ENCODE measurements around the gene ELMO3.

The ELMO3 gene

GRCh38 chr16:67165121-67166078, 33.5 kb upstream of the ELMO3 start:
- DNase-seq (ENCODE audit: low read depth), result no peak
- H3K4me3 ChIP-seq (ENCODE audit: low read depth, low read length), result no peak overlapping the region
- TF ChIP-seq CTCF (conservative IDR thresholded peaks at IDR 0.05; ENCODE audit: low read depth, low read length), result no peak

DNA sequence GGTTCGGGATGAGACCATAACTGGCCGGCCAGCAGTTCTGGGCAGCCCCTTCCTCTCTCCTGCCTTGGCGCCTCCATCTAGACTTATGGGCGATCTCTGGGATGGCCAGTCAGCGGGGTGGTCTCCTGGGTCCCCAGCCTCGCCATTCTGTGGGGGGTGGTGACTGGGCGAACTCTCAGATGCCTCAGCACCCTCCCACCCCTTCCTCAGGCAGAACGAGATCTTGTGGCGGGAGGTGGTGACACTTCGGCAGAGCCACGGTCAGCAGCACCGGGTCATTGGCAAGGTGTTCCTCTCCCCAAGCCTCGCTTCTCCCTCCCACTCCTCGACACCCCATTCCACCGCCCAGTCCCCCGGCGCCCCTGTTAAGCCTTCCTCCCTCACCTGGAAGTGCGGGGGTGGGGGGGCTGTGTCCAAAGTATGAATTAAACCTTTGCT, 32.8 kb upstream of the ELMO3 start:
- no peak for TF ChIP-seq CTCF (conservative IDR thresholded peaks at IDR 0.05; ENCODE audit: low read depth, low read length)
- no peak for DNase-seq (ENCODE audit: low read depth)
- no peak overlapping the region for H3K4me3 ChIP-seq (ENCODE audit: low read depth, low read length)

- no peak for DNase-seq (ENCODE audit: low read depth)
- H3K4me3 ChIP-seq (ENCODE audit: low read depth, low read length), result no peak overlapping the region
- no peak for TF ChIP-seq CTCF (conservative IDR thresholded peaks at IDR 0.05; ENCODE audit: low read depth, low read length)
These were observed 32.2 kb upstream of the ELMO3 start for GRCh38 chr16:67166598-67167168.

GRCh38 chr16:67167588-67167987, 31.3 kb upstream of the ELMO3 start:
- DNase-seq (ENCODE audit: low read depth), result no peak
- no peak for TF ChIP-seq CTCF (conservative IDR thresholded peaks at IDR 0.05; ENCODE audit: low read depth, low read length)
- H3K4me3 ChIP-seq (ENCODE audit: low read depth, low read length), result no peak overlapping the region

DNA sequence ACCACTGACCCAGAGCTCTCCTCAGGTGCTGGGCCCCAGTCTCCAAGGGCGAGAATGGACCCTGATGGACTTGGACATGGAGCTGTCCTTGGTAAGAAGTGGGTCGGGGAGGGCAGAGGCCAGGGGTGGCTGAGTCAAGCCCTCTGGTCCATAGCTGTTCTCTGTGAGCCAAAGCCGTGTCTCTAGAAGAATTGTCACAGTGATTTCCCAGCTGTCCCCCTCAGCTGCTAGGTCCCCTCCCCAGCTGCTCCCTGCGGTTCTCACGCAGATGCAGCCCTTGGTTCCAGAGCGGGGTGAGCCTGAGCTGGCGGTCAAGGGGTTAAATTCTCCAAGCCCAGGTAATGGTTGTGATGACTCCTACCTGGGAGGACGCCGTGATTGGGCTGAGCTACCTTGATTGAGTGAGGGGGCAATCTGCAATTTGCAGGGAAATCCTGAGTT, 29.9 kb upstream of the ELMO3 start:
- no peak for DNase-seq (ENCODE audit: low read depth)
- TF ChIP-seq CTCF (conservative IDR thresholded peaks at IDR 0.05; ENCODE audit: low read depth, low read length), result no peak
- no peak overlapping the region for H3K4me3 ChIP-seq (ENCODE audit: low read depth, low read length)

- peak overlapping the region; percentile 59 for H3K4me3 ChIP-seq (ENCODE audit: low read depth, low read length)
- TF ChIP-seq CTCF (conservative IDR thresholded peaks at IDR 0.05; ENCODE audit: low read depth, low read length), result peak; percentile 70
- DNase-seq (ENCODE audit: low read depth), result peak; percentile 48
These were observed 29.2 kb upstream of the ELMO3 start for GRCh38 chr16:67169642-67170167.
